ENCODE data around the gene MKLN1. TPM values are rescaled to one million over a fixed set of nuclear protein-coding genes. Genes with fewer than 3 reads are reported as not detected.

MKLN1 gene
- total RNA-seq, 1 experiment from 2014 or later = 34.3 TPM

GRCh38 chr7:131381069-131381838 lies 53.6 kb downstream of the MKLN1 start:
- H2AK5ac ChIP-seq (ENCODE audit: insufficient read length, low read length) = no peak overlapping the region
- Mint-ChIP-seq H3K4me1 (peaks cover 8 to 10% of the 10 kb centered on the region in 2 experiments), H3K27me3 (ENCODE audit: low read depth) (no peaks in the 10 kb centered on the region), H3K9me3 (no peaks in the 10 kb centered on the region), H3K4me3 (no peak overlapping the region), H3K36me3 (ENCODE audit: insufficient read depth in 1 of 3, low read depth in 3 of 3) (peaks cover 5 to 19% (median 11%) of the 10 kb centered on the region in 3 experiments), H3K27ac (no peak overlapping the region)
- H3K9me3 ChIP-seq (ENCODE audit: control insufficient read depth, low read depth, low read length) = no peaks in the 10 kb centered on the region
- no peak overlapping the region for H3K4me2 ChIP-seq (ENCODE audit: insufficient read depth, insufficient read length, low read length)
- no peaks in the 10 kb centered on the region for H3K4me1 ChIP-seq (ENCODE audit: insufficient read depth, low read length)
- no peak overlapping the region for H4K5ac ChIP-seq (ENCODE audit: insufficient read length, low read depth, low read length)
- DNase-seq = no peak
- H2BK5ac ChIP-seq (ENCODE audit: insufficient read length, low read length) = no peak overlapping the region
- H3K27ac ChIP-seq (ENCODE audit: insufficient read length, low read depth, low read length) = no peak overlapping the region
- no peaks in the 10 kb centered on the region for H3K27me3 ChIP-seq (ENCODE audit: insufficient read depth, low read length)
- H2BK15ac ChIP-seq (ENCODE audit: low read depth, low read length) = no peak overlapping the region
- H2BK120ac ChIP-seq (ENCODE audit: low read depth, low read length, poor library complexity, severe bottlenecking) = no peak overlapping the region
- H2BK20ac ChIP-seq (ENCODE audit: low read depth, low read length, poor library complexity, severe bottlenecking) = no peak overlapping the region
- H3K56ac ChIP-seq (ENCODE audit: insufficient read length, low read depth, low read length) = no peak overlapping the region
- no peaks in the 10 kb centered on the region for H3K23me2 ChIP-seq (ENCODE audit: insufficient read length, low read depth, low read length, poor library complexity, severe bottlenecking)
- TF ChIP-seq CTCF (conservative IDR thresholded peaks at IDR 0.05) = no peak
- no CpG with 5 or more reads among the region's 1 CpG for WGBS (ENCODE audit: extremely low coverage, insufficient read length, low lambda C conversion rate)
- H4K20me1 ChIP-seq (ENCODE audit: control insufficient read depth, insufficient read depth, insufficient read length) = no peaks in the 10 kb centered on the region
- H3K9ac ChIP-seq (ENCODE audit: extremely low read depth, insufficient read length, low read length) = no peak overlapping the region
- H2AFZ ChIP-seq (ENCODE audit: low read length) = no peak overlapping the region
- H3K79me2 ChIP-seq (ENCODE audit: insufficient read depth, low read length) = peaks cover 3% of the 10 kb centered on the region; the same call in 1 of the 2 replicates
- H4K91ac ChIP-seq (ENCODE audit: insufficient read length, low read depth, low read length) = no peak overlapping the region
- H3K4ac ChIP-seq (ENCODE audit: low read depth, low read length) = no peak overlapping the region
- H4K8ac ChIP-seq (replicated peaks; ENCODE audit: insufficient read length, low read depth, low read length) = no peak overlapping the region
- no peaks in the 10 kb centered on the region for H3K79me1 ChIP-seq (ENCODE audit: insufficient read depth, low read depth, low read length, poor library complexity, severe bottlenecking)
- H3K14ac ChIP-seq (ENCODE audit: insufficient read depth, low read length) = no peak overlapping the region
- no peak overlapping the region for H2BK12ac ChIP-seq (ENCODE audit: insufficient read length, low read depth, low read length)
- H3K23ac ChIP-seq (ENCODE audit: insufficient read length, low read depth, low read length) = no peak overlapping the region
- no peak overlapping the region for H3K18ac ChIP-seq (ENCODE audit: insufficient read length, low read depth, low read length)
- H3T11ph ChIP-seq (ENCODE audit: low read length) = no peak overlapping the region
